B cell (primary cell): ENCODE measurements around the gene MAN1A2. TPM values are rescaled to one million over a fixed set of nuclear protein-coding genes. Genes with fewer than 3 reads are reported as not detected.

ENCODE experiments used
- ATAC-seq: fragments of 200-7000 bp; cut with Tn5 transposase; one replicate; pipeline ENCODE4 v1.10.0; 2021; ENCODE audit warnings: low read depth, mild to moderate bottlenecking, moderate number of reproducible peaks, moderate library complexity
- CTCF ChIA-PET: fragments of 350-600 bp; sonication (Branson Sonifier 250); formaldehyde crosslinking; loops from one replicate; lab custom pipeline; 2021; ENCODE audit warnings: antibody characterized with exemption, inconsistent platforms; lab: Charles Lee
- POLR2A ChIA-PET: fragments of 350-600 bp; sonication (Branson Sonifier 250); formaldehyde crosslinking; loops from one replicate; lab custom pipeline; 2021; ENCODE audit warnings: antibody characterized with exemption; lab: Charles Lee
- DNase-seq: peaks from one replicate; pipeline ENCODE4 v3.0.0; 2013
- H2AFZ ChIP-seq: 2 replicates; pipeline ENCODE4 v1.6.1; 2012; ENCODE audit warnings: mild to moderate bottlenecking, low read depth, low read length; ENCODE audit not compliant: insufficient read depth, poor library complexity, severe bottlenecking
- H3K27ac ChIP-seq, 2 donors: 1 replicate in 1 of 2; 2 replicates in 1 of 2; pipeline ENCODE4 v1.5.1; 2012 to 2013; ENCODE audit warnings: low read length in 2 of 2, mild to moderate bottlenecking in 2 of 2, moderate library complexity in 1 of 2
- H3K27me3 ChIP-seq, 4 experiments: fragments of 200-600 bp in 1 of 4; sonication (generic) in 1 of 4; replicated peaks in 1 of 4; 1 replicate in 2 of 4; 2 replicates in 2 of 4; pipeline versions ENCODE4 v1.6.1 to v1.7.0; 2013 to 2016; ENCODE audit warnings: low read length in 3 of 4, mild to moderate bottlenecking in 2 of 4, mixed read lengths in 1 of 4, moderate library complexity in 1 of 4; ENCODE audit not compliant: insufficient read depth in 4 of 4, control insufficient read depth in 3 of 4; ENCODE audit errors: control extremely low read depth in 1 of 4
- H3K36me3 ChIP-seq, 2 experiments: replicated peaks in 1 of 2; 1 replicate in 1 of 2; 2 replicates in 1 of 2; pipeline versions ENCODE4 v1.6.1 to v1.7.1; 2013; ENCODE audit warnings: low read length in 1 of 2; ENCODE audit not compliant: insufficient read depth in 2 of 2, control insufficient read depth in 1 of 2; ENCODE audit errors: control extremely low read depth in 1 of 2, extremely low read depth in 1 of 2
- H3K4me1 ChIP-seq, 2 donors: fragments of 200-600 bp in 1 of 2; sonication (generic) in 1 of 2; 1 replicate in 1 of 2; 2 replicates in 1 of 2; pipeline versions ENCODE4 v1.5.1 to v1.6.1; 2013 to 2017; ENCODE audit warnings: low read length in 2 of 2; ENCODE audit not compliant: control insufficient read depth in 2 of 2, insufficient read depth in 2 of 2
- H3K4me2 ChIP-seq: replicated peaks from 2 replicates; pipeline ENCODE3; 2012; ENCODE audit warnings: mild to moderate bottlenecking, low read depth, low read length; ENCODE audit not compliant: poor library complexity, severe bottlenecking
- H3K4me3 ChIP-seq, 5 experiments: fragments of 200-600 bp in 1 of 5; sonication (generic) in 1 of 5; 1 replicate in 3 of 5; 2 replicates in 2 of 5; pipeline versions ENCODE4 v1.5.1 to v1.7.0; 2011 to 2016; ENCODE audit warnings: low read length in 4 of 5, mild to moderate bottlenecking in 4 of 5, low read depth in 2 of 5, control low read depth in 1 of 5, moderate library complexity in 1 of 5; ENCODE audit not compliant: insufficient read depth in 1 of 5; ENCODE audit errors: control extremely low read depth in 1 of 5, extremely low read depth in 1 of 5
- H3K79me2 ChIP-seq: fragments of 200-600 bp; sonication (generic); one replicate; pipeline ENCODE4 v1.6.0; 2016; ENCODE audit warnings: low read length; ENCODE audit not compliant: control insufficient read depth, insufficient read depth
- H3K9ac ChIP-seq: fragments of 200-600 bp; sonication (generic); 2 replicates; pipeline ENCODE4 v1.6.1; 2017; ENCODE audit warnings: mild to moderate bottlenecking, low read length, moderate library complexity
- H3K9me3 ChIP-seq, 3 donors: one replicate each; pipeline versions ENCODE4 v1.6.1 to v1.7.1; 2013; ENCODE audit warnings: low read length in 2 of 3; ENCODE audit not compliant: control insufficient read depth in 2 of 3, insufficient read depth in 1 of 3; ENCODE audit errors: control extremely low read depth in 1 of 3
- H4K20me1 ChIP-seq: 2 replicates; pipeline ENCODE4 v1.6.0; 2012; ENCODE audit warnings: mild to moderate bottlenecking, low read length; ENCODE audit not compliant: insufficient read depth, control insufficient read depth, poor library complexity, severe bottlenecking
- H3K27ac Mint-ChIP-seq: one replicate; pipeline ENCODE4 v1.8.0; 2021; ENCODE audit warnings: mixed read lengths
- H3K27me3 Mint-ChIP-seq: one replicate; pipeline ENCODE4 v1.8.0; 2021; ENCODE audit warnings: mixed read lengths
- H3K4me1 Mint-ChIP-seq: one replicate; pipeline ENCODE4 v1.8.0; 2021; ENCODE audit warnings: mixed read lengths
- H3K4me3 Mint-ChIP-seq: one replicate; pipeline ENCODE4 v1.8.0; 2021; ENCODE audit warnings: mixed read lengths
- H3K9me3 Mint-ChIP-seq: one replicate; pipeline ENCODE4 v1.8.0; 2022; ENCODE audit warnings: mixed read lengths; ENCODE audit not compliant: insufficient read depth
- EZH2 ChIP-seq: IDR thresholded peaks from 2 replicates; pipeline ENCODE4 v1.6.1; 2012; ENCODE audit warnings: borderline replicate concordance, low read depth, mild to moderate bottlenecking, moderate library complexity, low read length; ENCODE audit not compliant: insufficient read depth, poor library complexity, severe bottlenecking
- WGBS: methylation state at CpG from one replicate; pipeline ENCODE4 v1.1.5; 2013; ENCODE audit warnings: missing lambda C conversion rate; ENCODE audit not compliant: insufficient coverage; 5-methylcytosine and 5-hydroxymethylcytosine counted together
- intact Hi-C: fragments of 100-400 bp; cut with micrococcal nuclease; formaldehyde crosslinking; loops from one replicate; pipeline ENCODE4 v1.10.0; 2022
- polyA plus RNA-seq: library from polyadenylated mRNA; depleted of rRNA; stranded (reverse); fragments of >200 nt; gene quantifications from 2 replicates; pipeline ENCODE4 v1.2.3, GENCODE V29; 2012
- total RNA-seq, 2 donors: library from RNA; stranded (reverse); fragments of 120-200 nt in 1 of 2; gene quantifications; 1 replicate in 1 of 2; 2 replicates in 1 of 2; pipeline versions ENCODE4 v1.2.3 to v1.2.4, GENCODE V29; 2013 to 2022
- TF ChIP-seq, protein P1 (sequence below): fragments of 200-600 bp; IDR thresholded peaks from one replicate; pipeline ENCODE4 v1.8.0; 2022; ENCODE audit warnings: antibody characterized with exemption, mild to moderate bottlenecking

MAN1A2 gene
- total and polyA plus RNA-seq, 2 donors (not counting 1 experiment from before 2014, with no cell fraction given): 4.6 to 55.6 TPM

DNA sequence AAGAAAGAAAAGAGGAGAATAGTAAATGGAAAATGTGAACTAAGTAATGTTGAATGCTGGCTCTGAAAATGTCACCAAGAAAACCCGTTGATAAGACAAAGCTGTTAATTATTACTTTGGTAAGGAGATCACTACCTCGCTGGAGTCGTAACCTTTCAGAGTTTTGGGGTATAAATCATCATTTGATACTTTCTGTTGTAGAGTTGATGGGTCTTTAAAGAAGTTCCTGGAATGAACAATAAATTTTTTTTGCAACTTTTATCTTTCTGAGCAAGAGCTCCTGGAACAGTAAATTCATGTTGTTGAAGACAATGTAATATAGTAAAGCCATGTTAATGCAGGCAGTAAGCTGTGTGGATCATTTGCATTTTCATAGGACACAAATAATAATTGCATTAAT is 46.2 kb downstream of the MAN1A2 start:
- H3K79me2 ChIP-seq: peaks cover 5% of the 10 kb centered on the region
- H3K27ac ChIP-seq: no peak overlapping the region
- no peak overlapping the region for H3K9ac ChIP-seq
- peaks cover 6 to 20% of the 10 kb centered on the region in 2 experiments for H3K36me3 ChIP-seq
- H3K4me1 ChIP-seq: no peaks in the 10 kb centered on the region
- no peaks in the 10 kb centered on the region for H3K9me3 ChIP-seq
- no peaks in the 10 kb centered on the region for H3K27me3 Mint-ChIP-seq
- no peaks in the 10 kb centered on the region for H4K20me1 ChIP-seq
- no peak overlapping the region for H2AFZ ChIP-seq
- H3K4me3 ChIP-seq: no peak overlapping the region
- ChIA-PET CTCF (no interaction called here), POLR2A (no interaction called here)
- no peak for DNase-seq
- no peak overlapping the region for H3K4me2 ChIP-seq
- WGBS: 93% methylated on average over 3 of the region's 3 CpGs
- TF ChIP-seq EZH2: no peak
- TF ChIP-seq, protein P1, sequence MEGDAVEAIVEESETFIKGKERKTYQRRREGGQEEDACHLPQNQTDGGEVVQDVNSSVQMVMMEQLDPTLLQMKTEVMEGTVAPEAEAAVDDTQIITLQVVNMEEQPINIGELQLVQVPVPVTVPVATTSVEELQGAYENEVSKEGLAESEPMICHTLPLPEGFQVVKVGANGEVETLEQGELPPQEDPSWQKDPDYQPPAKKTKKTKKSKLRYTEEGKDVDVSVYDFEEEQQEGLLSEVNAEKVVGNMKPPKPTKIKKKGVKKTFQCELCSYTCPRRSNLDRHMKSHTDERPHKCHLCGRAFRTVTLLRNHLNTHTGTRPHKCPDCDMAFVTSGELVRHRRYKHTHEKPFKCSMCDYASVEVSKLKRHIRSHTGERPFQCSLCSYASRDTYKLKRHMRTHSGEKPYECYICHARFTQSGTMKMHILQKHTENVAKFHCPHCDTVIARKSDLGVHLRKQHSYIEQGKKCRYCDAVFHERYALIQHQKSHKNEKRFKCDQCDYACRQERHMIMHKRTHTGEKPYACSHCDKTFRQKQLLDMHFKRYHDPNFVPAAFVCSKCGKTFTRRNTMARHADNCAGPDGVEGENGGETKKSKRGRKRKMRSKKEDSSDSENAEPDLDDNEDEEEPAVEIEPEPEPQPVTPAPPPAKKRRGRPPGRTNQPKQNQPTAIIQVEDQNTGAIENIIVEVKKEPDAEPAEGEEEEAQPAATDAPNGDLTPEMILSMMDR: no peak
- H3K27ac Mint-ChIP-seq: no peak overlapping the region
- no peaks in the 10 kb centered on the region for H3K4me1 Mint-ChIP-seq
- H3K4me3 Mint-ChIP-seq: no peak overlapping the region
- no peak for ATAC-seq
- H3K27me3 ChIP-seq: no peaks in the 10 kb centered on the region
- H3K9me3 Mint-ChIP-seq: no peaks in the 10 kb centered on the region
- intact Hi-C loops: loop anchor here (10.0 kb wide), 1 partner anchor 49 kb away; the partner anchor contains the start of gene MAN1A2

DNA sequence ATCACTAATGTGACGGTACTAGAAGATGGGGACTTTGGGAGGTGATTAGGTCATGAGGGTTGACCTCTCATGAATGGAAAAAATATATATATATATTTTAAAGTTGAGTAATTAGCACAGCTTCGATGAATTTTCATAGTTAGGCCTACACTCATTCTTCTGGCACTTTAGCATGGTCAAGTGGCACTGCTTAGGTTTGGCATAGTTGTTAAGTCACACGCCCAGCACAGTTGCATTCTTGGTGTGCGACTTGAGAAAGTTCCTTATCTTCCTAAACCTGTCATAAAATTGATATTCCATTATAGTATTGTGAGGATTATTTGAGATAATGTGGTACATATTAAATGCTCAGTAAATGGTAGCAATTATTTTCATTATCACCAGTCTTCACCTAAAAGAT is 47.7 kb downstream of the MAN1A2 start:
- peaks cover 5% of the 10 kb centered on the region for H3K79me2 ChIP-seq
- H3K27me3 ChIP-seq: no peaks in the 10 kb centered on the region
- no peak overlapping the region for H3K9ac ChIP-seq
- ChIA-PET POLR2A (no interaction called here), CTCF (no interaction called here)
- no peaks in the 10 kb centered on the region for H3K9me3 Mint-ChIP-seq
- no peaks in the 10 kb centered on the region for H3K4me1 ChIP-seq
- no peak overlapping the region for H3K4me3 ChIP-seq
- no peak overlapping the region for H3K4me3 Mint-ChIP-seq
- H3K27ac ChIP-seq: no peak overlapping the region
- intact Hi-C loops: loop anchor here (10.0 kb wide), 1 partner anchor 50 kb away; the partner anchor contains the start of gene MAN1A2
- no peak overlapping the region for H3K4me2 ChIP-seq
- no peaks in the 10 kb centered on the region for H3K9me3 ChIP-seq
- peaks cover 5 to 20% of the 10 kb centered on the region in 2 experiments for H3K36me3 ChIP-seq
- H4K20me1 ChIP-seq: no peaks in the 10 kb centered on the region
- no peak for TF ChIP-seq EZH2
- TF ChIP-seq, protein P1: no peak
- WGBS: 100% methylated on average over 1 of the region's 4 CpGs
- H3K4me1 Mint-ChIP-seq: peaks cover 2% of the 10 kb centered on the region
- H2AFZ ChIP-seq: no peak overlapping the region
- no peak for DNase-seq
- no peaks in the 10 kb centered on the region for H3K27me3 Mint-ChIP-seq
- no peak overlapping the region for H3K27ac Mint-ChIP-seq
- no peak for ATAC-seq
